ENCODE results near the gene BLID. TPM values are rescaled to one million over a fixed set of nuclear protein-coding genes. Genes with fewer than 3 reads are reported as not detected.
A peak's percentile ranks its signal among the peaks of the same experiment; 100 is the strongest.

Gene BLID
- total RNA-seq, 4 donors from 2014 or later: not detected

DNA sequence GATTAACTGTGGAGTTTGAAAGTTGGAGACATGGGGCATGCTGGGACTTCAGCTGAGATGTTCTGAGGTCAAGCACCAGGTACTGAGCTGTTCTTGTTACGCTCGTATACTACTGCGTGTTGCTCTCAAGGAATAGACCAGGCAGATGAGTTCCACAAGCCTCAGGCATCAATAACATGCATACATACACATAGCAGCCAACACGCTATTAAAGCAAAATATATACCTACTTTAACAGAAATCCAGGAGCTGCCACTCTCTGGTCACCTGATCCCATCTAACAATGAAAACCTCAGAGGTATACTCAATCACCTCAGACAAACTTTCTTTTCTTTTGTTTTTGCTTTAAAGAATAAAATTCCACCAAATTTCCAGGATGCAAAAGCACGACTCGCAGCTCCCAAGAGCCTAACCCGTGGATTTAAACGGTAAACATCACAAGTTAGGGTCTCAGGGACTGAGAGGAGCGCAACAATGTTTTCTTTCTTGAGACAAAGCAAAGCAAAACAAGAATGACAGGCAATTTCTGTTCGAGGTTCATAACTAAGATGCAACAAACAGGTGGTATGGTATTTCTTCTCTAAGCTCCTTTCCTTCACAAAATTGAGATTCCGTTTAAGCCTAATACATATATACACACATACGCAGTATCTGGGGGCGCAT is 16.5 kb downstream of the BLID start:
- H3K4me3 ChIP-seq: peak overlapping the region; percentile 32 to 69 (median 52)
- H3K27ac ChIP-seq: peak overlapping the region; percentile 70 to 87 (median 84)
- WGBS, 2 donors: 32 to 43% methylated on average over 13 of the region's 13 CpGs
- peaks cover 0 to 46% (median 0%) of the 10 kb centered on the region in 4 donors for H3K27me3 ChIP-seq
- no peak for DNase-seq
- TF ChIP-seq POLR2A (IDR thresholded peaks at IDR 0.05): no peak
- TF ChIP-seq, protein P1, sequence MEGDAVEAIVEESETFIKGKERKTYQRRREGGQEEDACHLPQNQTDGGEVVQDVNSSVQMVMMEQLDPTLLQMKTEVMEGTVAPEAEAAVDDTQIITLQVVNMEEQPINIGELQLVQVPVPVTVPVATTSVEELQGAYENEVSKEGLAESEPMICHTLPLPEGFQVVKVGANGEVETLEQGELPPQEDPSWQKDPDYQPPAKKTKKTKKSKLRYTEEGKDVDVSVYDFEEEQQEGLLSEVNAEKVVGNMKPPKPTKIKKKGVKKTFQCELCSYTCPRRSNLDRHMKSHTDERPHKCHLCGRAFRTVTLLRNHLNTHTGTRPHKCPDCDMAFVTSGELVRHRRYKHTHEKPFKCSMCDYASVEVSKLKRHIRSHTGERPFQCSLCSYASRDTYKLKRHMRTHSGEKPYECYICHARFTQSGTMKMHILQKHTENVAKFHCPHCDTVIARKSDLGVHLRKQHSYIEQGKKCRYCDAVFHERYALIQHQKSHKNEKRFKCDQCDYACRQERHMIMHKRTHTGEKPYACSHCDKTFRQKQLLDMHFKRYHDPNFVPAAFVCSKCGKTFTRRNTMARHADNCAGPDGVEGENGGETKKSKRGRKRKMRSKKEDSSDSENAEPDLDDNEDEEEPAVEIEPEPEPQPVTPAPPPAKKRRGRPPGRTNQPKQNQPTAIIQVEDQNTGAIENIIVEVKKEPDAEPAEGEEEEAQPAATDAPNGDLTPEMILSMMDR (IDR thresholded peaks at IDR 0.05): no peak
- no peaks in the 10 kb centered on the region for H3K36me3 ChIP-seq
- intact Hi-C loops (cut with DNase I): loop anchor here (5.0 kb wide), 1 partner anchor 442 kb away; no protein-coding TSS in a partner anchor
- no peaks in the 10 kb centered on the region for H3K9me3 ChIP-seq
- peaks cover 2 to 40% (median 4%) of the 10 kb centered on the region in 3 donors for H3K4me1 ChIP-seq

DNA sequence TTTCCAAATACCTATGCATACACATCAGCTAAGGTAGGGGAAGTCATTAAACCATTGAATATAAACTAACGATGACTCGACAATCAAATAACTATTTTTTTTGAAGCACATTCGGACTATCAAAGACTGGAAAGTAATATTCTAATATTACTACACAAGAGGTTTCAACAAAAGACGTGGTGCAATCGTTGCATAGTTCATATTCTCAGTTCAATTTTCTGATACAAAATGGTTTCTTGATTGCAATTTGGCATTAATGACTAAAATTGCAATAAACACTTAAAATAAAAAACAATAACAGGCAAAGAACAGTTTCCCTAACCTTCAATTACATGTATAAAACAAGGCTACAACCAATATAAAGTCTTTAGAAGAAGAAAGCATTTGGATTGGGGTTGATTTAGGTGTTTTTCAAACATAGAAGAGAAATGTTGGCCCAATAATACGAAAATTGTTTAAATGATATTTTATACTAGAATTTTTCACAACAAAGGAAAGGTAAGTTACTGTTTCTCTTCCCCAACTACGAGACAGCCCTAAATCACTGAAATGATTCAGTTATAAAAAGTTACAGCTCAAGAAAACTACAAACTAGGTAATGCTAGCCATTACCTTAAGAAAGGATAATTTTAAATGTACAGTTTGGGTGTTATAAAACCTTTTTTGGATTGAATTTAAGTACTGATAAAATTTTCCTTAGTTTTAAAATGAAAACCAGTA is 17.6 kb downstream of the BLID start:
- WGBS, 2 donors: 39 to 41% methylated on average over 7 of the region's 7 CpGs
- Histone ChIP-seq H3K9me3 (no peaks in the 10 kb centered on the region), H3K4me1 (peaks cover 2 to 40% (median 4%) of the 10 kb centered on the region in 3 donors), H3K4me3 (peak overlapping the region; percentile 32 to 69 (median 52)), H3K27ac (peak overlapping the region; percentile 70 to 87 (median 84)), H3K27me3 (peaks cover 0 to 46% (median 0%) of the 10 kb centered on the region in 4 donors), H3K36me3 (no peaks in the 10 kb centered on the region)
- no peak for TF ChIP-seq POLR2A (IDR thresholded peaks at IDR 0.05)
- TF ChIP-seq, protein P1 (IDR thresholded peaks at IDR 0.05): no peak
- no peak for DNase-seq
- intact Hi-C loops (cut with DNase I): no loop called here

DNA sequence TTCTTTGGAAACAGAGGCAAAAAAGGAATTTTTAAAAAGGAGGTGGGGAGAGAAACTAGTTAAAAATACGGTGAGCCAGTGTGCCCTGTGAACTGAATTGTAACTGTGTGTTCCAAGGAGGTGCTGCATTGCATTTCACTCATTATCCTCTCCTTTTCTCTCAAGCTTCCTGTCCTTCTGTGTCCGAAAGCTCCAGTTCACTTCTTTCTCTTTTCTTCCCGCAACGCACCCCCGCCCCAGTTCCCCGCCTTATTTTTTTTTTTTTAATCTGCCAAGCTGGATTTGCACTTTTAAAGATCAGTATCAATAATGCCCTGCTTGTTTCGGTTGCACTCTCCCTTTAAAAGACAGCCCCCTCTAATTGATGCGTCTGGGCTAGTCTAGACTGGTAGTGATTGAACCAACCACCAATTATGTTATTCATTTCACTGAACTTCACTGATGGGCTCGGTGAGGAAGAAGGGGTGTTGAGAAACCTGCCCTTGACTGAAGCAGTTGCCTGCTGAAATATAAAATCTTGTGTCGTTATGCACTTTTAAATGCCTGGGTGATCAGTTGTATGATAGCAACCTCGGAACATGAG is 18.5 kb downstream of the BLID start:
- TF ChIP-seq, protein P1 (IDR thresholded peaks at IDR 0.05): no peak
- TF ChIP-seq POLR2A (IDR thresholded peaks at IDR 0.05): no peak
- no peaks in the 10 kb centered on the region for H3K36me3 ChIP-seq
- peaks cover 2 to 32% (median 4%) of the 10 kb centered on the region in 3 donors for H3K4me1 ChIP-seq
- peaks cover 0 to 42% (median 0%) of the 10 kb centered on the region in 4 donors for H3K27me3 ChIP-seq
- intact Hi-C loops (cut with DNase I): no loop called here
- peak overlapping the region; percentile 8 to 69 (median 52) for H3K4me3 ChIP-seq
- WGBS, 2 donors: 25 to 33% methylated on average over 11 of the region's 11 CpGs
- H3K9me3 ChIP-seq: no peaks in the 10 kb centered on the region
- peak overlapping the region; percentile 70 to 87 (median 84) for H3K27ac ChIP-seq
- no peak for DNase-seq

DNA sequence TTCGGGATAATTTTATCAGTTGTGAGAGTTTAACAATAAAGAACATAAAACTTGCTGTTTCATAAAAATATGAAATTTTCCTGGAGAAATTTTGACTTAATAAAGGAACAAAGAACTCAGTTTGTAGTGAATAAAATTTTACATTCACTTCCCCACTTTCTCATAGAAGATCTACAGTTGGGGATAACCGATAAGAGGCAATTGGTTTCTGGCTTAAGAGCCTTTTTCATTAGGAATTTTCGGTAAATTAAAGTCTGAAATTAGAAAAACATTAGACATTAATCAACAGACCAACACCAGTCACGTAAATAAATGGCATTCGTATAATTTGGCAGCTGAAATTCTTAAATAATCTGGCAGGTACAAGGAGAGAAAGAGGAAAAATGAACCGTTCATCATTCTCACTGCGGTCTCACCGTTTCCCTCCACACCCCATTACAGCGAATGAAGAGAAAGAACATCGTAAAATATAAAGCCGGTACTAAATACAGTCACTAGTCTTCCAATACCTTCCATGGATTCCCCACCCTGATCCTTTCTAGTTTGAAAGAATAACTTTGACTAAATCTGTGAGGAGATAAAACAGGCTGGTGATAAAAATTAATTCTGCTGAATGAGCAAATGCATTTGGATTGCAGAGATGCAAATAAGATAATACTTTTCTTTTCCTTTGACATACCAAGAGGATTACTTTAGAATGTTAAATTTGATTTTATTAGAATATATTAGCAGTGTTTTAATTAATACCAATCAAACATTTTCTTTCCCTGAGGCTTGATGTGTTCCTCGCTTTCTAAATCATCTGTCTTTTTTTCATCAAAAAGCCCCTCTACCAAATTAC is 19.5 kb downstream of the BLID start:
- intact Hi-C loops (cut with DNase I): no loop called here
- Histone ChIP-seq H3K36me3 (no peaks in the 10 kb centered on the region), H3K4me3 (peak overlapping the region in 3 of 4 donors; percentile 50 to 69 (median 53)), H3K4me1 (peaks cover 0 to 22% (median 2%) of the 10 kb centered on the region in 3 donors), H3K27me3 (peaks cover 0 to 38% (median 0%) of the 10 kb centered on the region in 4 donors), H3K9me3 (no peaks in the 10 kb centered on the region), H3K27ac (peak overlapping the region; percentile 70 to 87 (median 79))
- TF ChIP-seq POLR2A (IDR thresholded peaks at IDR 0.05): no peak
- TF ChIP-seq, protein P1 (IDR thresholded peaks at IDR 0.05): no peak
- DNase-seq: no peak
- WGBS, 2 donors: 61 to 69% methylated on average over 12 of the region's 12 CpGs
